ENCODE measurements around the gene NUDT4. TPM values are rescaled to one million over a fixed set of nuclear protein-coding genes. Genes with fewer than 3 reads are reported as not detected.
A peak's percentile ranks its signal among the peaks of the same experiment; 100 is the strongest.

The NUDT4 gene
- total and polyA plus RNA-seq, 10 of the 15 experiments (the other 5 are each of a cell fraction or from before 2014, with no cell fraction given), result 26.6 to 91.6 (median 63.1) TPM

DNA sequence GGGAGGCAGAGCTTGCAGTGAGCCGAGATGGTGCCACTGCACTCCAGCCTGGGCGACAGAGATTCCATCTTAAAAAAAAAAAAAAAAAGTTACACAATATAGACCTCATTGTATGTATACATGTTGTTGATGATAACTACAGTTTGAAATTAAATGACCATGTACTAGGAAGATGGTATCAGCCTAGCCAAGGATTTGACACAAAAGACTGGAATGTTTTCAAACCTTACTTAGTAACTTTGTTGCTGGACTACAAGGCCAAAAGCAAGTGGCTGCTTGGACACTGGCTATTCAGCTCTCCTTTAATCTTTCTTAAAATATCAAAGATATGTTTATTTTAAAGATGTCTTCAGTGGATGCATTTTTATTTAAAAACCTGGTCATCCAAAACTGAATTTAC lies 18.9 kb upstream of the NUDT4 start:
- no peak for ATAC-seq
- Histone ChIP-seq H3K27ac (ENCODE audit: control insufficient read depth, insufficient read depth) (no peak overlapping the region; the same call in 1 of the 2 replicates), H3K4me1 (ENCODE audit: control insufficient read depth, insufficient read depth, low read length) (peaks cover 14% of the 10 kb centered on the region), H3K79me2 (ENCODE audit: control insufficient read depth, insufficient read depth, low read length) (no peaks in the 10 kb centered on the region), H3K36me3 (ENCODE audit: control insufficient read depth in 2 of 2, insufficient read depth in 2 of 2, low read length in 1 of 2) (no peaks in the 10 kb centered on the region), H4K20me1 (ENCODE audit: control insufficient read depth, insufficient read depth) (no peaks in the 10 kb centered on the region), H3K9me3 (replicated peaks; ENCODE audit: control insufficient read depth, insufficient read depth, low read length) (no peaks in the 10 kb centered on the region), H3K27me3 (replicated peaks in 1 of 2; ENCODE audit: control insufficient read depth in 2 of 2, insufficient read depth in 2 of 2, low read length in 1 of 2) (no peaks in the 10 kb centered on the region), H3K4me3 (no peak overlapping the region), H2AFZ (ENCODE audit: control insufficient read depth, low read depth, low read length) (no peak overlapping the region), H3K4me2 (ENCODE audit: control insufficient read depth, insufficient read depth) (no peak overlapping the region), H3K9ac (ENCODE audit: control insufficient read depth, insufficient read depth, low read length) (no peak overlapping the region)
- SMC1A ChIA-PET (ENCODE audit: uncharacterized antibody, unreplicated experiment), result interaction anchor here (0.7 to 2.2 kb wide), 12 partner anchors 15 to 372 kb away, joined by 3 to 17 read pairs (median 4); no protein-coding TSS in a partner anchor
- WGBS (ENCODE audit: insufficient coverage, insufficient replicate concordance, low lambda C conversion rate, missing lambda C conversion rate), result 100% methylated on average over 2 of the region's 2 CpGs
- CTCF ChIA-PET, result interaction anchor here (1.0 to 2.2 kb wide), 5 partner anchors 15 to 261 kb away, joined by 4 to 6 read pairs (median 5); no protein-coding TSS in a partner anchor
- DNase-seq (ENCODE audit: low read depth, low spot score), result no peak
- RAD21 ChIA-PET (ENCODE audit: unreplicated experiment), result interaction anchor here (1.5 to 2.6 kb wide), 6 partner anchors 15 to 220 kb away, joined by 3 to 10 read pairs (median 6); no protein-coding TSS in a partner anchor
- POLR2A ChIA-PET, result interaction anchor here (0.7 to 1.6 kb wide), 3 partner anchors 13 to 15 kb away, joined by 3 read pairs; no protein-coding TSS in a partner anchor
- intact Hi-C loops (cut with micrococcal nuclease; ENCODE audit: unreplicated experiment), result no loop called here
- FAIRE-seq, result peak; percentile 64
- in situ Hi-C loops (cut with MboI), result no loop called here
- no TSS peak for BruUV-seq (replicated peaks)
- TF ChIP-seq TAF1 (IDR thresholded peaks at IDR 0.05; ENCODE audit: borderline replicate concordance, low read depth, low read length) (no peak), SKIL (IDR thresholded peaks at IDR 0.05; ENCODE audit: low read depth, poor library complexity, severe bottlenecking) (no peak), SP1 (IDR thresholded peaks at IDR 0.05; ENCODE audit: low read depth, low read length) (no peak), BCLAF1 (IDR thresholded peaks at IDR 0.05) (no peak), MLLT1 (IDR thresholded peaks at IDR 0.05) (no peak), SPI1 (IDR thresholded peaks at IDR 0.05; ENCODE audit: borderline replicate concordance, insufficient read depth, low read depth, low read length) (no peak), ZZZ3 (IDR thresholded peaks at IDR 0.05; ENCODE audit: control insufficient read depth, insufficient read length, low read depth) (no peak), ZNF622 (IDR thresholded peaks at IDR 0.05) (no peak), MEF2A (IDR thresholded peaks at IDR 0.05; ENCODE audit: insufficient read depth, low read depth, low read length) (no peak), KAT2A (conservative IDR thresholded peaks at IDR 0.05; ENCODE audit: control insufficient read depth, low read depth, low read length) (no peak)
- TF ChIP-seq, protein P1, sequence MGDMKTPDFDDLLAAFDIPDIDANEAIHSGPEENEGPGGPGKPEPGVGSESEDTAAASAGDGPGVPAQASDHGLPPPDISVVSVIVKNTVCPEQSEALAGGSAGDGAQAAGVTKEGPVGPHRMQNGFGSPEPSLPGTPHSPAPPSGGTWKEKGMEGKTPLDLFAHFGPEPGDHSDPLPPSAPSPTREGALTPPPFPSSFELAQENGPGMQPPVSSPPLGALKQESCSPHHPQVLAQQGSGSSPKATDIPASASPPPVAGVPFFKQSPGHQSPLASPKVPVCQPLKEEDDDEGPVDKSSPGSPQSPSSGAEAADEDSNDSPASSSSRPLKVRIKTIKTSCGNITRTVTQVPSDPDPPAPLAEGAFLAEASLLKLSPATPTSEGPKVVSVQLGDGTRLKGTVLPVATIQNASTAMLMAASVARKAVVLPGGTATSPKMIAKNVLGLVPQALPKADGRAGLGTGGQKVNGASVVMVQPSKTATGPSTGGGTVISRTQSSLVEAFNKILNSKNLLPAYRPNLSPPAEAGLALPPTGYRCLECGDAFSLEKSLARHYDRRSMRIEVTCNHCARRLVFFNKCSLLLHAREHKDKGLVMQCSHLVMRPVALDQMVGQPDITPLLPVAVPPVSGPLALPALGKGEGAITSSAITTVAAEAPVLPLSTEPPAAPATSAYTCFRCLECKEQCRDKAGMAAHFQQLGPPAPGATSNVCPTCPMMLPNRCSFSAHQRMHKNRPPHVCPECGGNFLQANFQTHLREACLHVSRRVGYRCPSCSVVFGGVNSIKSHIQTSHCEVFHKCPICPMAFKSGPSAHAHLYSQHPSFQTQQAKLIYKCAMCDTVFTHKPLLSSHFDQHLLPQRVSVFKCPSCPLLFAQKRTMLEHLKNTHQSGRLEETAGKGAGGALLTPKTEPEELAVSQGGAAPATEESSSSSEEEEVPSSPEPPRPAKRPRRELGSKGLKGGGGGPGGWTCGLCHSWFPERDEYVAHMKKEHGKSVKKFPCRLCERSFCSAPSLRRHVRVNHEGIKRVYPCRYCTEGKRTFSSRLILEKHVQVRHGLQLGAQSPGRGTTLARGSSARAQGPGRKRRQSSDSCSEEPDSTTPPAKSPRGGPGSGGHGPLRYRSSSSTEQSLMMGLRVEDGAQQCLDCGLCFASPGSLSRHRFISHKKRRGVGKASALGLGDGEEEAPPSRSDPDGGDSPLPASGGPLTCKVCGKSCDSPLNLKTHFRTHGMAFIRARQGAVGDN (IDR thresholded peaks at IDR 0.05), result no peak

Data from GM12878 (cell line).